ENCODE measurements around the gene VPS35.

VPS35 gene

GRCh38 chr16:46727630-46728029 lies 38.7 kb upstream of the VPS35 start:
- Histone ChIP-seq H3K4me2 (ENCODE audit: low read length) (no peak overlapping the region), H3K9ac (ENCODE audit: low read depth, low read length) (no peak overlapping the region), H3K9me3 (replicated peaks; ENCODE audit: low read length) (no peaks in the 10 kb centered on the region), H3K4me1 (ENCODE audit: control insufficient read depth, insufficient read depth, low read length) (no peaks in the 10 kb centered on the region), H3K4me3 (ENCODE audit: low read length) (no peak overlapping the region), H3K36me3 (ENCODE audit: insufficient read depth, low read length) (no peaks in the 10 kb centered on the region), H3K27me3 (ENCODE audit: control insufficient read depth, insufficient read depth, low read length) (peaks cover 6% of the 10 kb centered on the region)

- Histone ChIP-seq H3K9me3 (replicated peaks; ENCODE audit: low read length) (no peaks in the 10 kb centered on the region), H3K27me3 (ENCODE audit: control insufficient read depth, insufficient read depth, low read length) (peaks cover 6% of the 10 kb centered on the region), H3K4me2 (ENCODE audit: low read length) (no peak overlapping the region), H3K36me3 (ENCODE audit: insufficient read depth, low read length) (no peaks in the 10 kb centered on the region), H3K4me1 (ENCODE audit: control insufficient read depth, insufficient read depth, low read length) (no peaks in the 10 kb centered on the region), H3K9ac (ENCODE audit: low read depth, low read length) (no peak overlapping the region), H3K4me3 (ENCODE audit: low read length) (no peak overlapping the region)
Measured at GRCh38 chr16:46727184-46727583, 38.2 kb upstream of the VPS35 start.

- Histone ChIP-seq H3K36me3 (ENCODE audit: insufficient read depth, low read length) (no peaks in the 10 kb centered on the region), H3K9me3 (replicated peaks; ENCODE audit: low read length) (no peaks in the 10 kb centered on the region), H3K4me3 (ENCODE audit: low read length) (no peak overlapping the region), H3K4me1 (ENCODE audit: control insufficient read depth, insufficient read depth, low read length) (no peaks in the 10 kb centered on the region), H3K9ac (ENCODE audit: low read depth, low read length) (no peak overlapping the region), H3K27me3 (ENCODE audit: control insufficient read depth, insufficient read depth, low read length) (no peaks in the 10 kb centered on the region), H3K4me2 (ENCODE audit: low read length) (no peak overlapping the region)
Measured at GRCh38 chr16:46721885-46722284, 32.9 kb upstream of the VPS35 start.

- H3K36me3 ChIP-seq (ENCODE audit: insufficient read depth, low read length) = no peaks in the 10 kb centered on the region
- no peaks in the 10 kb centered on the region for H3K9me3 ChIP-seq (replicated peaks; ENCODE audit: low read length)
- H3K4me3 ChIP-seq (ENCODE audit: low read length) = no peak overlapping the region
- no peaks in the 10 kb centered on the region for H3K27me3 ChIP-seq (ENCODE audit: control insufficient read depth, insufficient read depth, low read length)
- H3K4me1 ChIP-seq (ENCODE audit: control insufficient read depth, insufficient read depth, low read length) = no peaks in the 10 kb centered on the region
- no peak overlapping the region for H3K4me2 ChIP-seq (ENCODE audit: low read length)
- no peak overlapping the region for H3K9ac ChIP-seq (ENCODE audit: low read depth, low read length)
Measured at GRCh38 chr16:46720619-46721018, 31.6 kb upstream of the VPS35 start.

GRCh38 chr16:46719528-46719927 lies 30.6 kb upstream of the VPS35 start:
- H3K4me1 ChIP-seq (ENCODE audit: control insufficient read depth, insufficient read depth, low read length) = no peaks in the 10 kb centered on the region
- no peaks in the 10 kb centered on the region for H3K36me3 ChIP-seq (ENCODE audit: insufficient read depth, low read length)
- no peak overlapping the region for H3K4me3 ChIP-seq (ENCODE audit: low read length)
- H3K9me3 ChIP-seq (replicated peaks; ENCODE audit: low read length) = no peaks in the 10 kb centered on the region
- no peaks in the 10 kb centered on the region for H3K27me3 ChIP-seq (ENCODE audit: control insufficient read depth, insufficient read depth, low read length)
- no peak overlapping the region for H3K4me2 ChIP-seq (ENCODE audit: low read length)
- H3K9ac ChIP-seq (ENCODE audit: low read depth, low read length) = no peak overlapping the region

- Histone ChIP-seq H3K9ac (ENCODE audit: low read depth, low read length) (no peak overlapping the region), H3K36me3 (ENCODE audit: insufficient read depth, low read length) (no peaks in the 10 kb centered on the region), H3K27me3 (ENCODE audit: control insufficient read depth, insufficient read depth, low read length) (no peaks in the 10 kb centered on the region), H3K4me3 (ENCODE audit: low read length) (no peak overlapping the region), H3K4me1 (ENCODE audit: control insufficient read depth, insufficient read depth, low read length) (no peaks in the 10 kb centered on the region), H3K4me2 (ENCODE audit: low read length) (no peak overlapping the region), H3K9me3 (replicated peaks; ENCODE audit: low read length) (no peaks in the 10 kb centered on the region)
Measured at GRCh38 chr16:46718214-46718613, 29.2 kb upstream of the VPS35 start.

- Histone ChIP-seq H3K4me3 (ENCODE audit: low read length) (no peak overlapping the region), H3K27me3 (ENCODE audit: control insufficient read depth, insufficient read depth, low read length) (no peaks in the 10 kb centered on the region), H3K4me2 (ENCODE audit: low read length) (no peak overlapping the region), H3K36me3 (ENCODE audit: insufficient read depth, low read length) (no peaks in the 10 kb centered on the region), H3K9ac (ENCODE audit: low read depth, low read length) (no peak overlapping the region), H3K9me3 (replicated peaks; ENCODE audit: low read length) (no peaks in the 10 kb centered on the region), H3K4me1 (ENCODE audit: control insufficient read depth, insufficient read depth, low read length) (no peaks in the 10 kb centered on the region)
Measured at GRCh38 chr16:46717692-46718091, 28.7 kb upstream of the VPS35 start.

- no peak overlapping the region for H3K4me3 ChIP-seq (ENCODE audit: low read length)
- no peaks in the 10 kb centered on the region for H3K36me3 ChIP-seq (ENCODE audit: insufficient read depth, low read length)
- H3K9ac ChIP-seq (ENCODE audit: low read depth, low read length) = no peak overlapping the region
- H3K9me3 ChIP-seq (replicated peaks; ENCODE audit: low read length) = no peaks in the 10 kb centered on the region
- H3K27me3 ChIP-seq (ENCODE audit: control insufficient read depth, insufficient read depth, low read length) = no peaks in the 10 kb centered on the region
- no peaks in the 10 kb centered on the region for H3K4me1 ChIP-seq (ENCODE audit: control insufficient read depth, insufficient read depth, low read length)
- H3K4me2 ChIP-seq (ENCODE audit: low read length) = no peak overlapping the region
Measured at GRCh38 chr16:46715769-46716305, 26.9 kb upstream of the VPS35 start.

- H3K9me3 ChIP-seq (replicated peaks; ENCODE audit: low read length) = no peaks in the 10 kb centered on the region
Measured at GRCh38 chr16:46714797-46715591, 26.0 kb upstream of the VPS35 start.

GRCh38 chr16:46713634-46714033 lies 24.7 kb upstream of the VPS35 start:
- H3K27me3 ChIP-seq (ENCODE audit: control insufficient read depth, insufficient read depth, low read length) = no peaks in the 10 kb centered on the region
- H3K36me3 ChIP-seq (ENCODE audit: insufficient read depth, low read length) = no peaks in the 10 kb centered on the region
- no peaks in the 10 kb centered on the region for H3K4me1 ChIP-seq (ENCODE audit: control insufficient read depth, insufficient read depth, low read length)
- no peaks in the 10 kb centered on the region for H3K9me3 ChIP-seq (replicated peaks; ENCODE audit: low read length)
- H3K4me3 ChIP-seq (ENCODE audit: low read length) = no peak overlapping the region
- H3K9ac ChIP-seq (ENCODE audit: low read depth, low read length) = no peak overlapping the region
- no peak overlapping the region for H3K4me2 ChIP-seq (ENCODE audit: low read length)

More at GRCh38 chr16:46714797-46715591, 26.0 kb upstream of the VPS35 start:
- Histone ChIP-seq H3K9ac (ENCODE audit: low read depth, low read length) (no peak overlapping the region), H3K4me3 (ENCODE audit: low read length) (no peak overlapping the region), H3K4me1 (ENCODE audit: control insufficient read depth, insufficient read depth, low read length) (no peaks in the 10 kb centered on the region), H3K36me3 (ENCODE audit: insufficient read depth, low read length) (no peaks in the 10 kb centered on the region), H3K4me2 (ENCODE audit: low read length) (no peak overlapping the region), H3K27me3 (ENCODE audit: control insufficient read depth, insufficient read depth, low read length) (no peaks in the 10 kb centered on the region)

GRCh38 chr16:46712911-46713310 lies 23.9 kb upstream of the VPS35 start:
- no peaks in the 10 kb centered on the region for H3K4me1 ChIP-seq (ENCODE audit: control insufficient read depth, insufficient read depth, low read length)
- no peak overlapping the region for H3K4me2 ChIP-seq (ENCODE audit: low read length)
- H3K27me3 ChIP-seq (ENCODE audit: control insufficient read depth, insufficient read depth, low read length) = no peaks in the 10 kb centered on the region
- H3K36me3 ChIP-seq (ENCODE audit: insufficient read depth, low read length) = no peaks in the 10 kb centered on the region
- H3K9ac ChIP-seq (ENCODE audit: low read depth, low read length) = no peak overlapping the region
- H3K4me3 ChIP-seq (ENCODE audit: low read length) = no peak overlapping the region
- no peaks in the 10 kb centered on the region for H3K9me3 ChIP-seq (replicated peaks; ENCODE audit: low read length)

Measured in skeletal muscle satellite cell (primary cell).